Measurements from ENCODE around the gene REXO5.
"Not testable (repeated sequence)": the region's sequence is repeated elsewhere in the genome, so short reads cannot be mapped to it uniquely, and the experiment has no call there.

The REXO5 gene

DNA sequence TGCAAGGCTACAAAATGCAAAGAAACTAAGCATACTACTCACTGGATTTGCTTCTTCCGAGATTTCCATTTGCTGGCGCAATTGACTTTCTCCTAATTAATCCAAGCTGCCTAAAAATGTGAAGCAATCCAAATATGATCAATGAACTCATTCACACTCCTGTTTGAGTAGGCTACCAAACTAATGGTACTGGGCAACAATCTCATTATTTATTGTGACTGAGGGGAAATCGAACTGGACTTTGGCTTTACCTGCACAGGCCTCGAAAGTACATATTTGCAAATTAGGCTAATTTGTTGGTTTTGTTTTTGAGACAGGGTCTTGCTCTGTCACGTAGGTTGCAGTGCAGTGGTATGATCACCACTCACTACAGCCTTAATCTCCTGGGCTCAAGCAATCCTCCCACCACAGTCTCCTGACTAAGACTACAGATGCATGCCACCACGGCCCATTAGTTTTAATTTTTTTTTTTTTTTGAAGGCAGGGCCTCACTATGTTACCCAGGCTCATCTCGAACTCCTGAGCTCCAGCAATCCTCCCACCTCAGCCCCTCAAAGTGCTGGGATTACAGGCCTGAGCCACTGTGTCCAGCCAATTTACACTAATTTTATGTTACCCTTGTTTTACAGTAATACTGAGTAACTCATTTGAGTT, 2.6 kb upstream of the REXO5 start:
- Mint-ChIP-seq H3K4me1 (peaks cover 37% of the 10 kb centered on the region), H3K27me3 (ENCODE audit: low read depth, poor library complexity) (peaks cover 3% of the 10 kb centered on the region), H3K27ac (peak overlapping the region; percentile 69), H3K9me3 (no peaks in the 10 kb centered on the region), H3K36me3 (ENCODE audit: low read depth) (peaks cover 15% of the 10 kb centered on the region), H3K4me3 (peak overlapping the region; percentile 58)
- TF ChIP-seq, protein P1, sequence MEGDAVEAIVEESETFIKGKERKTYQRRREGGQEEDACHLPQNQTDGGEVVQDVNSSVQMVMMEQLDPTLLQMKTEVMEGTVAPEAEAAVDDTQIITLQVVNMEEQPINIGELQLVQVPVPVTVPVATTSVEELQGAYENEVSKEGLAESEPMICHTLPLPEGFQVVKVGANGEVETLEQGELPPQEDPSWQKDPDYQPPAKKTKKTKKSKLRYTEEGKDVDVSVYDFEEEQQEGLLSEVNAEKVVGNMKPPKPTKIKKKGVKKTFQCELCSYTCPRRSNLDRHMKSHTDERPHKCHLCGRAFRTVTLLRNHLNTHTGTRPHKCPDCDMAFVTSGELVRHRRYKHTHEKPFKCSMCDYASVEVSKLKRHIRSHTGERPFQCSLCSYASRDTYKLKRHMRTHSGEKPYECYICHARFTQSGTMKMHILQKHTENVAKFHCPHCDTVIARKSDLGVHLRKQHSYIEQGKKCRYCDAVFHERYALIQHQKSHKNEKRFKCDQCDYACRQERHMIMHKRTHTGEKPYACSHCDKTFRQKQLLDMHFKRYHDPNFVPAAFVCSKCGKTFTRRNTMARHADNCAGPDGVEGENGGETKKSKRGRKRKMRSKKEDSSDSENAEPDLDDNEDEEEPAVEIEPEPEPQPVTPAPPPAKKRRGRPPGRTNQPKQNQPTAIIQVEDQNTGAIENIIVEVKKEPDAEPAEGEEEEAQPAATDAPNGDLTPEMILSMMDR (IDR thresholded peaks at IDR 0.05), result no peak
- no peak for DNase-seq

DNA sequence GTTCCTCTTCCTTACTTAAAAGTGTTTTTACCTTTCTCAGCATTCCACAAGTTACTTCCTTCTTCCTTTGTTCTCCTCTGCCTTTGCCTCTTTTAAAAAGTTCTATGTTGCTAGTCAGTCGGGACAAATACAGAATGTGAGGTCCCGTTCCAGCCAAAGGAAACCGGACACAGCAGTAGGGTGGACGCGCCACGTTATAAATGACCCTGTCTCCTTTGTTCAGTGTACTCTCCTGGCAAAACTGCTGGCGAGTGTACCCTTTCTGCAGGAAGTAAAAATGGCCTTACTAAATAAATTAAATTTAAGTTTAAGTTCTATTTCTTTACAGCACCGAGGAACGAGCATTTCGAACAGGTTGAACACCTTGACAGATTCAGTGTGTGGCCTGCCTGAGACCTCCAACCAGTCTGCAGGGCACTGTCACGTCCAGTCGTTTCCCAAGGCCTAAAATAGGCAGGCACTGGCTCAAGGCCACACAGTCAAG, 601 bp upstream of the REXO5 start:
- not testable (repeated sequence) for H3K9me3 Mint-ChIP-seq; H3K27ac Mint-ChIP-seq; H3K27me3 Mint-ChIP-seq (ENCODE audit: low read depth, poor library complexity); H3K36me3 Mint-ChIP-seq (ENCODE audit: low read depth)
- H3K4me1 Mint-ChIP-seq, result peaks cover 37% of the 10 kb centered on the region
- DNase-seq, result peak; percentile 10
- peak overlapping the region; percentile 97 for H3K4me3 Mint-ChIP-seq

DNA sequence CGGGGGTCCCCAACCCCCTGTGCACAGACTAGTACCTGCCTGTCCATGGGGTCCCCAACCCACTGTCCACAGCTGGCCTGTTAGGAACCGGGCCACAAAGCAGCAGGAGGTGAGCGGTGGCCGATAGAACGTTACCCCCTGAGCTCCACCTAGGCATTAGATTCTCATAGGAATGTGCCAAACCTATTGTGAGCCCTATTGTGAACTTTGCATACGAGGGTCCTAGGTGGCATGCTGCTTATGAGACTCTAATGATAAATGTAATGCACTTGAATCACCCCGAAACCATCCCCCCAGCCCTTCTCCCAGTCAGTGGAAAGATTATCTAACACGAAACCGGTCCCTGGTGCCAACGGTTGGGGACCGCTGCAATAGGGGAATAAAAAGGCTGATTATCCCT, 1.5 kb downstream of the REXO5 start:
- Mint-ChIP-seq H3K27me3 (ENCODE audit: low read depth, poor library complexity) (peaks cover 5% of the 10 kb centered on the region), H3K36me3 (ENCODE audit: low read depth) (no peaks in the 10 kb centered on the region), H3K27ac (peak overlapping the region; percentile 32), H3K4me1 (peaks cover 37% of the 10 kb centered on the region), H3K4me3 (peak overlapping the region; percentile 97), H3K9me3 (no peaks in the 10 kb centered on the region)
- no peak for DNase-seq
- TF ChIP-seq, protein P1 (IDR thresholded peaks at IDR 0.05), result no peak

DNA sequence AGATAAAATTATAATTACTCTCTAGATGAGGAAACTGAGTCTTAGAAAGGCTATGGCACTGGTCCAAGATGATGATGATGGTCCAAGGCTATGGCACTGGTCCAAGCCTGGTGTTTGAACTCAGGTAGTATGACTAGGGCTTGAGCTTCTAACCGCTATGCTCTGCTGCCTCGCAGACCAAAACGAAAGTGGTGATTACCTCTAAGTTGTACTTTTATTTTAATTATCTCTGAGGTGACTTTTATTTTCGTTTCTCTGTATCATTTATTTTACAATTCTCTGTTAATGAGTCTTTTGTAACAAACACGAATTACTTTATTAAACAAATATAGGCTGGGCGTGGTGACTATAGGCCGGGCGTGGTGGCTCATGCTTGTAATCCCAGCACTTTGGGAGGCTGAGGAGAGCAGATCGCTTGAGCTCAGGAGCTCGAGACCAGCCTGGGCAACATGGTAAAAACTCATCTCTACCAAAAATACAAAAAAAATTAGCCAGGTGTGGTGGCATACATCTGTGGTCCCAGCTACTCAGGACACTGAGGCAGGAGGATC, 5.6 kb downstream of the REXO5 start:
- no peaks in the 10 kb centered on the region for H3K36me3 Mint-ChIP-seq (ENCODE audit: low read depth)
- H3K9me3 Mint-ChIP-seq, result no peaks in the 10 kb centered on the region
- H3K4me1 Mint-ChIP-seq, result peaks cover 7% of the 10 kb centered on the region
- TF ChIP-seq, protein P1 (IDR thresholded peaks at IDR 0.05), result no peak
- peaks cover 5% of the 10 kb centered on the region for H3K27me3 Mint-ChIP-seq (ENCODE audit: low read depth, poor library complexity)
- H3K4me3 Mint-ChIP-seq, result no peak overlapping the region
- no peak overlapping the region for H3K27ac Mint-ChIP-seq
- no peak for DNase-seq

DNA sequence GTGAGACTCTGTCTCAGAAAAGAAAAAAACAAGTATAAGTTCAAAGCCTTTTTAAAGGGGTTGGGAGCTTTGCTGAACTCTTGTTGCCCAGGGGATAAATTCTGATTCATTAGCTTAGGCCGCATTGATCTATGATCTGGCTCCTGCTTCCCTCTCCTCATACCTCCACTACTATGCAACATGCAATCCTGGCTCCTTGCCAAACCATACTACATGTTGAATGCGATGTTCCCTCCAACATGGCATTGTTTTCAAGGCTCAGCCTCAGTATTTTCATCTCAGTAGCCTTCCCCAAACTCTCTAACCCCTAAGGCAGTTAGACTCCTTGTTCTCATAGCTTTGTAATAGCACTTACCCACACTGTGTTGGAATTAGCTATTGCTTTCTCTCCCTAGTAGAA, 6.2 kb downstream of the REXO5 start:
- H3K4me1 Mint-ChIP-seq, result peaks cover 7% of the 10 kb centered on the region

DNA sequence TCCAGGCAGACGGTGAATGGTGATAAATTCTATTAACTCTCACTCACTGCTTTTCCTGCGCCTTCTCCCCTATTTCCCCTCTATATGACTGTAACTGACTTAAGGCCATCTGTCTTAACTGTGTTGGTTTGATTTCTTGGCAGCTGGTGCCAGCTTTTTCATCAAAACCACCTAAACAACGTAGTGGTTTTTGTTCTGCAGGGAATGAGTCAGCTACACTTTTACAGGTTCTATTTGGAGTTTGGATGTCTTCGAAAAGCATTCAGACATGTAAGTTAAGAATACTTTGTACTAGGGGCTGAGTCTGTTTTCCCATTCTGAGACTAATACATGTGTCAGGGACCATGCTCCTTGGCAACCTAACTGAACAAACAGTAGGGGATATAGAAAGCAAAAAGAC, 8.5 kb downstream of the REXO5 start:
- no peaks in the 10 kb centered on the region for H3K9me3 Mint-ChIP-seq
- no peak overlapping the region for H3K4me3 Mint-ChIP-seq
- DNase-seq, result no peak
- peaks cover 2% of the 10 kb centered on the region for H3K27me3 Mint-ChIP-seq (ENCODE audit: low read depth, poor library complexity)
- no peak overlapping the region for H3K27ac Mint-ChIP-seq
- TF ChIP-seq, protein P1 (IDR thresholded peaks at IDR 0.05), result no peak
- H3K4me1 Mint-ChIP-seq, result no peaks in the 10 kb centered on the region
- peaks cover 11% of the 10 kb centered on the region for H3K36me3 Mint-ChIP-seq (ENCODE audit: low read depth)

More for the DNA sequence above, 6.2 kb downstream of the REXO5 start:
- Mint-ChIP-seq H3K27me3 (ENCODE audit: low read depth, poor library complexity) (peaks cover 2% of the 10 kb centered on the region), H3K36me3 (ENCODE audit: low read depth) (no peaks in the 10 kb centered on the region), H3K4me3 (no peak overlapping the region), H3K9me3 (no peaks in the 10 kb centered on the region), H3K27ac (no peak overlapping the region)
- TF ChIP-seq, protein P1 (IDR thresholded peaks at IDR 0.05), result no peak
- no peak for DNase-seq

Data from nephron progenitor cell (in vitro differentiated cells).